Vagina (tissue), 2 donors: ENCODE data around the gene TM9SF3. TPM values are rescaled to one million over a fixed set of nuclear protein-coding genes. Genes with fewer than 3 reads are reported as not detected.

Source experiments
- DNase-seq, 2 donors: peaks; one replicate each; pipeline ENCODE4 v3.0.0-alpha.2; 2017; ENCODE audit errors: extremely low spot score in 2 of 2
- H3K27ac ChIP-seq: fragments of 200-600 bp; sonication (generic); one replicate; pipeline ENCODE4 v1.5.1; 2019
- H3K27me3 ChIP-seq: fragments of 200-600 bp; sonication (generic); one replicate; pipeline ENCODE4 v1.5.1; 2019
- H3K36me3 ChIP-seq, 2 donors: fragments of 200-600 bp; sonication (generic); one replicate each; pipeline ENCODE4 v1.5.1; 2017 to 2019
- H3K4me1 ChIP-seq: fragments of 200-600 bp; sonication (generic); one replicate; pipeline ENCODE4 v1.5.1; 2019
- H3K4me3 ChIP-seq, 2 donors: fragments of 200-600 bp; sonication (generic); 1 replicate in 1 of 2; 2 replicates in 1 of 2; pipeline ENCODE4 v1.5.1; 2016 to 2019
- H3K9me3 ChIP-seq: fragments of 200-600 bp; sonication (generic); one replicate; pipeline ENCODE4 v1.5.1; 2019
- CTCF ChIP-seq, 3 experiments: fragments of 450-650 bp in 2 of 3; fragments of 200-600 bp in 1 of 3; sonication (generic) in 1 of 3; IDR thresholded peaks; one replicate each; pipeline ENCODE4 v1.5.1; 2017 to 2019; ENCODE audit warnings: antibody characterized with exemption in 3 of 3, mild to moderate bottlenecking in 2 of 3, moderate library complexity in 2 of 3
- POLR2A ChIP-seq, 2 donors: fragments of 450-650 bp; IDR thresholded peaks; one replicate each; pipeline ENCODE4 v1.6.1; 2017; ENCODE audit warnings: antibody characterized with exemption in 2 of 2, mild to moderate bottlenecking in 2 of 2, moderate library complexity in 2 of 2
- POLR2AphosphoS5 ChIP-seq, 2 donors: sonication (generic); formaldehyde crosslinking; IDR thresholded peaks; one replicate each; pipeline ENCODE4 v1.9.0; 2017; ENCODE audit warnings: antibody characterized with exemption in 2 of 2, mild to moderate bottlenecking in 2 of 2, low read depth in 1 of 2; ENCODE audit not compliant: insufficient read depth in 1 of 2
- intact Hi-C: fragments of 100-400 bp; cut with DNase I; formaldehyde crosslinking; loops from one replicate; pipeline ENCODE4 v1.15.1; 2023
- total RNA-seq: library from RNA; depleted of rRNA; stranded (reverse); fragments of >200 nt; gene quantifications from one replicate; pipeline ENCODE4 v1.2.3, GENCODE V29; 2016

The TM9SF3 gene
- total RNA-seq, 1 donor from 2014 or later = 58.4 TPM

GRCh38 chr10:96513698-96514561, 72.9 kb downstream of the TM9SF3 start, which contains the start of gene TLL2:
Gene TLL2 (minus strand): TSS chr10:96513926. CDS start chr10:96513685, 241 bp downstream.
- intact Hi-C loops = no loop called here
- peak within 1 kb of the TSS; percentile 46 to 47 for H3K4me3 ChIP-seq
- H3K27ac ChIP-seq = no peak within 1 kb of the TSS
- peaks cover 25% of the 10 kb centered on the region for H3K4me1 ChIP-seq
- no peaks in the 10 kb centered on the region for H3K9me3 ChIP-seq
- DNase-seq = no peak
- H3K36me3 ChIP-seq = no peaks in the 10 kb centered on the region
- H3K27me3 ChIP-seq = no peaks in the 10 kb centered on the region
- TF ChIP-seq POLR2A (IDR thresholded peaks at IDR 0.05) (no peak), POLR2AphosphoS5 (IDR thresholded peaks at IDR 0.05; ENCODE audit: insufficient read depth in 1 of 2, low read depth in 1 of 2) (peak; percentile 6 to 58), CTCF (IDR thresholded peaks at IDR 0.05) (peak in 2 of 3 experiments; percentile 63 to 85)

DNA sequence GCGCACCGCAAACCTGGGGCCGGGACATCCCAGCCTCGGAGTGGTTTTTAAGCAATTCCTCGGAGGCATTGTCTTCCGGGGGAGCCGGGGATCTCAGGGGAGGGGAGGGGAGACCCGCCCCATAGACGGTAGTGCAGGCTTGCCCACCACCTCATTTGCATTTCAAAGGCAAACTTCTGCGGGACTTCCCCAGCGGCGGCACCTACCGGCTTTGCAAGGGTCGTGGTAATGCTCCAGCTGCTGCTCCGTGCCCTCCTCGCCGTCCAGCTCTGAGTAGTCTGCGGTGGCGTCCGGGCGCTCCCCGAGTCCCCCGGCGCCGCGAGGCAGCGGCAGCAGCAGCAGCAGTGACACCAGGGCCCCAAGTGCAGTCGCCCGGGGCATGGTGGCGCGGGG, 73.5 kb downstream of the TM9SF3 start:
- DNase-seq = no peak

DNA sequence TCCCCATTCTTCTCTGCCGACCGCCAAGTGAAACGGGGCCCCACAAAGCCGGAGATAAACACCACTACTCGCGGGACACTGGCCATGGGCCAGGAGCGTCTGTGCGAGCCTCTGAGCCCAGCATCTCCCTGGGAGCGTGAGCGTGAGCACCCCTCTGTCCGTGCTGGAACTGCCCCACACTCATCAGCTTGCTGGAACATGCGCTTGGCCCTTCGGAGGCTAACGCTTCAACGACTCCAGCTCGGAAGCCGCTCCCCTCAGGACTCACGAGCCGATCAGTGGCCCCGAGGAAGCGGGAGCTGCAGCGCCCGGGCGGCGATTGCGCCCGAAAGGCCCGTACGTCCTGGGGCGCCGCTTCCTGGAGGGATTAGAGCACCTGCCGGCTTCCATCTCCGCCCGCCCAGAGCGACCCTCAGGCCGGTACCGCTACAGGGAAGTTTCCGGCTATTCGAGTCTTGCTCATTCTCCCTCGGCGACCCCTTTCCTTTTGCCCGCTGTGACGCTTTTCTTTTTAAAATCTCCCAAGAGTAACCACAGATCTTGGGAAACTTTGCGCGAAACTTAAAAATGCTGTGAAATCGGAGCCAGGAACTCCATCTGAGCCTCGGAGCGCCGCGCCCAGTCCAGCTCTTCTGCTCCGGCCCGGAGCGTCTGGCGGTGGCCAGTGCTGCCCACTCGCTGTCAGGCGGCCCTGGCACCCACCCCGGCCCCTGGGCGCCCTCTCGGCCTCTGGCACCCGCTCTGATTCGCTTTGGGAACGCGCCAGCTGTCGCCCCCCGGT, 74.1 kb downstream of the TM9SF3 start:
- TF ChIP-seq POLR2AphosphoS5 (IDR thresholded peaks at IDR 0.05; ENCODE audit: insufficient read depth in 1 of 2, low read depth in 1 of 2) (no peak), POLR2A (IDR thresholded peaks at IDR 0.05) (no peak), CTCF (IDR thresholded peaks at IDR 0.05) (no peak)
- H3K27ac ChIP-seq = no peak overlapping the region
- DNase-seq = no peak

More for the DNA sequence above, 73.5 kb downstream of the TM9SF3 start:
- no peak overlapping the region for H3K27ac ChIP-seq
- H3K36me3 ChIP-seq = no peaks in the 10 kb centered on the region
- H3K4me3 ChIP-seq = peak overlapping the region; percentile 46 to 47
- H3K9me3 ChIP-seq = no peaks in the 10 kb centered on the region
- peaks cover 25% of the 10 kb centered on the region for H3K4me1 ChIP-seq
- intact Hi-C loops = no loop called here
- H3K27me3 ChIP-seq = no peaks in the 10 kb centered on the region
- TF ChIP-seq POLR2A (IDR thresholded peaks at IDR 0.05) = no peak
- no peak for TF ChIP-seq CTCF (IDR thresholded peaks at IDR 0.05)
- TF ChIP-seq POLR2AphosphoS5 (IDR thresholded peaks at IDR 0.05; ENCODE audit: insufficient read depth in 1 of 2, low read depth in 1 of 2) = no peak

GRCh38 chr10:96511044-96511945, 75.5 kb downstream of the TM9SF3 start:
- Histone ChIP-seq H3K4me3 (no peak overlapping the region), H3K4me1 (peaks cover 25% of the 10 kb centered on the region), H3K36me3 (no peaks in the 10 kb centered on the region), H3K27me3 (no peaks in the 10 kb centered on the region), H3K9me3 (no peaks in the 10 kb centered on the region), H3K27ac (no peak overlapping the region)
- TF ChIP-seq POLR2AphosphoS5 (IDR thresholded peaks at IDR 0.05; ENCODE audit: insufficient read depth in 1 of 2, low read depth in 1 of 2) (no peak), POLR2A (IDR thresholded peaks at IDR 0.05) (no peak), CTCF (IDR thresholded peaks at IDR 0.05) (no peak)
- intact Hi-C loops = no loop called here
- no peak for DNase-seq

More for the DNA sequence above, 74.1 kb downstream of the TM9SF3 start:
- Histone ChIP-seq H3K36me3 (no peaks in the 10 kb centered on the region), H3K4me1 (peaks cover 25% of the 10 kb centered on the region), H3K4me3 (peak overlapping the region; percentile 46 to 47), H3K9me3 (no peaks in the 10 kb centered on the region), H3K27me3 (no peaks in the 10 kb centered on the region)
- intact Hi-C loops = no loop called here
